VCaP (cell line): ENCODE results near the gene FANCE.

Experiments used
- H3K27ac ChIP-seq: fragments of 450-650 bp; 2 replicates; pipeline ENCODE4 v1.5.1; 2017
- TF ChIP-seq, protein P1 (sequence below): fragments of 450-650 bp; conservative IDR thresholded peaks from 2 replicates; pipeline ENCODE4 v1.5.1; 2017; ENCODE audit warnings: mild to moderate bottlenecking, moderate library complexity

Gene FANCE

DNA sequence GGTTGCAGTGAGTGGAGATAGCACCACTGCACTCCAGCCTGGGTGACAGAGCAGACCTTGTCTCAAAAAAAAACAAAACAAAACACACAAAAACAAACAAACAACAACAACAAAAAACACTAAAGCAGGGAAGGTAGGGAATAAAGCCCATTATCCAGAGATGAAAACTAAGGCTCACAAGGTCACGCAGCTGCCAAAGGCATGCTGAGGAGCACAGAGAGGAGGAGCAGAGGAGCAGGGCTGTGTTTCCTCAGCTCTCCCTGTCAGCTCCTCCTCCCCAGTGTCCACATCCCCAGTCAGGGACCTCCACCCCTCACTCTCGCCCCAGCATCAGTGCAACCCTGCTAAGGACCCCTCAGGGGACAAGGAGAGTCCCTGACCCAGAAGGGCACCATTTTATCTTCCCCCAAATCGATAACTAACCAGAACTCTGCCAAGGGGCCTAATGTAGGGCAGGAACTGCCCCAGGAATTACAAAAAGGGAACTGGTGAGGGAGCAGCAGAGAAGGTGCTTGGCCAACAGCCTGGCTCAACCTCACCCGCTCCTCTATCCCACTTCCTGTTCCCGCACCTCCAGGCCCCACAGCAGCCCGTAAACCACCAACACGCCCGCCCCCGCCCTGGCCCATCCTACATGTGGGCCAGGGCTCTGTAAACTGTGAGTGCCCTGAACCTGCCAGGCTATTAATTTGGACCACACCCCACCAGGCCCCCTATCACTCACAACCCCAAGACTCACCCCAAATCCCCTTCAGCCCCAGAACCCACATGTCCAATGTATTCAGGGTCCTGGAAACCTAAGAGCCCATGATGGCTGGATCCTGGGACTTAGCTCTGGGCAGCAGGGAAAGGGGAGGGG, 35.7 kb downstream of the FANCE start:
- H3K27ac ChIP-seq, result peak overlapping the region; percentile 88
- TF ChIP-seq, protein P1, sequence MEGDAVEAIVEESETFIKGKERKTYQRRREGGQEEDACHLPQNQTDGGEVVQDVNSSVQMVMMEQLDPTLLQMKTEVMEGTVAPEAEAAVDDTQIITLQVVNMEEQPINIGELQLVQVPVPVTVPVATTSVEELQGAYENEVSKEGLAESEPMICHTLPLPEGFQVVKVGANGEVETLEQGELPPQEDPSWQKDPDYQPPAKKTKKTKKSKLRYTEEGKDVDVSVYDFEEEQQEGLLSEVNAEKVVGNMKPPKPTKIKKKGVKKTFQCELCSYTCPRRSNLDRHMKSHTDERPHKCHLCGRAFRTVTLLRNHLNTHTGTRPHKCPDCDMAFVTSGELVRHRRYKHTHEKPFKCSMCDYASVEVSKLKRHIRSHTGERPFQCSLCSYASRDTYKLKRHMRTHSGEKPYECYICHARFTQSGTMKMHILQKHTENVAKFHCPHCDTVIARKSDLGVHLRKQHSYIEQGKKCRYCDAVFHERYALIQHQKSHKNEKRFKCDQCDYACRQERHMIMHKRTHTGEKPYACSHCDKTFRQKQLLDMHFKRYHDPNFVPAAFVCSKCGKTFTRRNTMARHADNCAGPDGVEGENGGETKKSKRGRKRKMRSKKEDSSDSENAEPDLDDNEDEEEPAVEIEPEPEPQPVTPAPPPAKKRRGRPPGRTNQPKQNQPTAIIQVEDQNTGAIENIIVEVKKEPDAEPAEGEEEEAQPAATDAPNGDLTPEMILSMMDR, result no peak

DNA sequence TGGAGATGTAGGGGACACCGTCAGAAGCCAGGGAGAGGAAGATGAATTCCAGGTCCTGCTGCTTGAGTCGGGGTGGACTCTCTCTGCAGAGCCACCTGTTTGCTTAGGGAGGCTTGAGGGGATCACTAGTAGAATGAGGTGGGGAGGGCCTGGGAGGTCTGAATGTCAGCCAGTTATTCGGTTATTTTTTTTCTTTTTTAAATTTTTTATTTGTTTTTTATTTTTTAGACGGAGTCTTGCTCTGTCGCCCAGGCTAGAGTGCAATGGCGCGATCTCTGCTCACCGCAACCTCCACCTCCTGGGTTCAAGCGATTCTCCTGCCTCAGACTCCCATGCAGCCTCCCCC, 36.4 kb downstream of the FANCE start:
- TF ChIP-seq, protein P1, result no peak
- peak overlapping the region; percentile 88 for H3K27ac ChIP-seq

DNA sequence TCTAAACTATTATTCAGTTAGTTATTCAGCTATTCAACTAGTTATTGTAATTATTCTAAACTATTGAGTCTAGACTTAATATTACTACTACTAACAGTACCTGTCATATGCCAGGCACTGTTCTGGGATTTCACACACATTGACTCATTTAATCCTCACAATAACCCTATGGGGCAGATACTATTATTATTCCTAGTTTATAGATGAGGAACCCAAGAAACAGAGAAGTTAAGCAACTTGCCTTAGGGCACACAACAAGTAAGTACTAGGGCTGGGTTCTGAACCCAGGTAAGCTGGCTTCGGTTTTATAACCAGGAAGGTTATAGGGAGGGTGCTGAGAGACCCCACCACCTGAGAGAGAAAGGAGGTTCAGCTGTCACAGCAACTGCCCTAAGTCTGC, 36.9 kb downstream of the FANCE start:
- H3K27ac ChIP-seq, result peak overlapping the region; percentile 88
- TF ChIP-seq, protein P1, result no peak

DNA sequence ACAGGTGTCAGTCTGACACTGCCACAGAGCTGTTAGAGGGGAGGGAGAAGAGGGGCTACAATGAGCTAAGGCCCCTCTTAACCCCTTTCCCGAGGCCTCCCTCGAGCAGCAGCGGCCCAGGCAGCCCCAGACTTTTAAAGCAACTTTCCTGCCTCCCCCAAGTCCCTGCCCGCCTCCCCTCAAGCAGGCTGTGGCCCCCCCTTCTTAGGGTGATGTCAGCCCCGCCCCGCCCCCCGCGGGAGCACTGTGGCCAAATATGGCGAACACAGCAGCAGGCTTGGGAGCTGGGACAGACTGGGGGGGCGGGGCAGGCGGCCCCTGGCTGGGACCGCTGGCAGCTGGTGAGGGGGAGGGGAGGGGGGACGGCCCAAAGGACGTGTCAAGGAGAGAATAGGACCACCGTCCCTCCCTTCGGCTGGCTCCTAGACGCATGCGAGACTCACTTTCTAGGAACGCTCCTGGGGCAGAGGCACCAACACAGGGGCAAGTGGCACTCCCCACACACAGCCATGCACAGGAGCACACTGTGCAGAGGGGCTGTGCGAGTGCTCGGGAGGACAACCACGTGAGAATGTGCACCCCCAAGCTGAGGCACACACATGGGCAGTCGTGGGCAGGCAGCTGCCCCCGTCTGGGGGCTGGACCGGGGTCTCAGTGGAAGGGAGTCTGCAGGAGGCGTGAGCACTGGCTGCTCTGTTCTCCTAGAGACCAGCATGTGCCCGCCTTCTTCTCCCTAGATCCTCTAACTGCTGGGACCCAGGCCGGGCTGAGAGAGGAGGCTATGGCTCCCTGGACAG, 38.1 kb downstream of the FANCE start:
- TF ChIP-seq, protein P1, result no peak
- no peak overlapping the region; the same call in 1 of the 2 replicates for H3K27ac ChIP-seq

DNA sequence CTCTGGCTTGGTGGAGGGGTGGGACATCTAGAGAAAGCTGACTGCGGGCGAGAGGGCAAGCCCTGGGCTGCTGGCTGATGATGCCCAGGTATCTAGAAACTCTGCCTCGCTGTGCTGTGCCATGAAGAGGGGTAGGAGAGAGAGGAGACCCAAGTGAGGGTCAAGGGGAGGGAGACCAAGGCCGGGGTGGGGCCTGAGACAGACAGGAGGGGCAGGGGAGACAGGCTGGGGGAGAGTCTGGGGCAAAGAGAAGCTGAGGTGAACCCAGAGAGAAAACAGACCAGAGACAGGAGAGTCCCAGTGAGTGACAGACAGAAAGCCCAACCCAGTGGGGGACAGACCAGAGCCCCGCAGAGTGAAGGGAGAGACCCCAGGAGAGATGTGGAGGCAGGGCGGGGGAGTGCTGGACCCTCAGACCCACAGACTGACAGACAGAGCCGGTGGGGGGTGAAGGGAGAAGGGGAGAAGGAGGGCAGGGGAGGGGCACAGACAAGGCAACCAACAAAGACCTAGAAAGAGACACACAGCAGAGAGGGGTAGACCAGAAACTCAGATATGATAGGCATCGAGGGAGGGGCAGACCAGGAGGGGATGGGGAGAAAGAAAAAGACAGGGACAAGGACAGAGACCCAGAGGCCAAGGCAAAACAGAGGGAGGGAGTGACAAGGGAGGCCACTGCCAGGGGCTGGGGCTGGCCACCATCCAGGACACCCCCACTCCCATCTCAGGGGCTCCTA, 38.9 kb downstream of the FANCE start:
- peak overlapping the region; percentile 15; the same call in 1 of the 2 replicates for H3K27ac ChIP-seq
- TF ChIP-seq, protein P1, result no peak

DNA sequence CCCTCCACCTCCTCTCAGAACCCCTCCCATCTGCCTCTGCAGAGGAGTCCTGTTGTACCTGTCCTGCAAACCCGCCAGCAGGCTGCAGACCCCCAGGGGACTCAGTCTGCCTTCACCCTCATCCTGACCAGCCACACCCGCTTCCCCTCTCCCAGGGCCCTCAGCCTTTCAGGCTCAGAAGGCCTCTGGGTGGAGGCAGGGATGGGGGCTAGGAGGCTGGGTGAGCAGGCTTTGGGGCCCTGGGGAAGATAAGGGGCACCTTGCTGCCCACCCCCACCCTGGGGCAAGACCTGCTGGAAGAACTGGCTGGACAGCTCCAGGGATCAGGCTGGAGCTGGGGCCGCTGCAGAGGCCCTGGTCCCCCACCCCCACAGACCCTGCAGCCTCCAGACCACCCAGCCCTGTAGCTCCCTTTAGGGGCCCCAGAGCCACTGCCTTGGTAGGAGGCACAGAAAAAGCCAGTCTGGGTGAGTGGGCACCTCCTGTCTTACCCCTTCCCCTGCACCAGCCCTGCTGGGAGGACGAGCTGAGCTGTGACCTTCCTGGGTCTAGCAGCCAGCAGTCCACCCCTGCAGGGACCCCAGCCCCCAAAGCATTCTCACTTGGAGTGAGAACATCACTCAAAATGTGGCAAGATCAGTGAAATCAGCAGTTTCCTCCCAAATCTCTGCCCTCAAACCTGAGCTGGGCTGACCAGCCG, 39.6 kb downstream of the FANCE start:
- TF ChIP-seq, protein P1, result no peak
- peak overlapping the region; percentile 15; the same call in 1 of the 2 replicates for H3K27ac ChIP-seq
